Right hindlimb (tissue), 1 donor: Measurements from ENCODE around the gene CCDC88B.

ENCODE experiments used
- DNase-seq: peaks from one replicate; pipeline ENCODE4 v3.0.0-alpha.2; 2018

The CCDC88B gene, protein sequence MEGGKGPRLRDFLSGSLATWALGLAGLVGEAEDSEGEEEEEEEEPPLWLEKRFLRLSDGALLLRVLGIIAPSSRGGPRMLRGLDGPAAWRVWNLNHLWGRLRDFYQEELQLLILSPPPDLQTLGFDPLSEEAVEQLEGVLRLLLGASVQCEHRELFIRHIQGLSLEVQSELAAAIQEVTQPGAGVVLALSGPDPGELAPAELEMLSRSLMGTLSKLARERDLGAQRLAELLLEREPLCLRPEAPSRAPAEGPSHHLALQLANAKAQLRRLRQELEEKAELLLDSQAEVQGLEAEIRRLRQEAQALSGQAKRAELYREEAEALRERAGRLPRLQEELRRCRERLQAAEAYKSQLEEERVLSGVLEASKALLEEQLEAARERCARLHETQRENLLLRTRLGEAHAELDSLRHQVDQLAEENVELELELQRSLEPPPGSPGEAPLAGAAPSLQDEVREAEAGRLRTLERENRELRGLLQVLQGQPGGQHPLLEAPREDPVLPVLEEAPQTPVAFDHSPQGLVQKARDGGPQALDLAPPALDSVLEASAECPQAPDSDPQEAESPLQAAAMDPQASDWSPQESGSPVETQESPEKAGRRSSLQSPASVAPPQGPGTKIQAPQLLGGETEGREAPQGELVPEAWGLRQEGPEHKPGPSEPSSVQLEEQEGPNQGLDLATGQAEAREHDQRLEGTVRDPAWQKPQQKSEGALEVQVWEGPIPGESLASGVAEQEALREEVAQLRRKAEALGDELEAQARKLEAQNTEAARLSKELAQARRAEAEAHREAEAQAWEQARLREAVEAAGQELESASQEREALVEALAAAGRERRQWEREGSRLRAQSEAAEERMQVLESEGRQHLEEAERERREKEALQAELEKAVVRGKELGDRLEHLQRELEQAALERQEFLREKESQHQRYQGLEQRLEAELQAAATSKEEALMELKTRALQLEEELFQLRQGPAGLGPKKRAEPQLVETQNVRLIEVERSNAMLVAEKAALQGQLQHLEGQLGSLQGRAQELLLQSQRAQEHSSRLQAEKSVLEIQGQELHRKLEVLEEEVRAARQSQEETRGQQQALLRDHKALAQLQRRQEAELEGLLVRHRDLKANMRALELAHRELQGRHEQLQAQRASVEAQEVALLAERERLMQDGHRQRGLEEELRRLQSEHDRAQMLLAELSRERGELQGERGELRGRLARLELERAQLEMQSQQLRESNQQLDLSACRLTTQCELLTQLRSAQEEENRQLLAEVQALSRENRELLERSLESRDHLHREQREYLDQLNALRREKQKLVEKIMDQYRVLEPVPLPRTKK (N-terminal part only)

DNA sequence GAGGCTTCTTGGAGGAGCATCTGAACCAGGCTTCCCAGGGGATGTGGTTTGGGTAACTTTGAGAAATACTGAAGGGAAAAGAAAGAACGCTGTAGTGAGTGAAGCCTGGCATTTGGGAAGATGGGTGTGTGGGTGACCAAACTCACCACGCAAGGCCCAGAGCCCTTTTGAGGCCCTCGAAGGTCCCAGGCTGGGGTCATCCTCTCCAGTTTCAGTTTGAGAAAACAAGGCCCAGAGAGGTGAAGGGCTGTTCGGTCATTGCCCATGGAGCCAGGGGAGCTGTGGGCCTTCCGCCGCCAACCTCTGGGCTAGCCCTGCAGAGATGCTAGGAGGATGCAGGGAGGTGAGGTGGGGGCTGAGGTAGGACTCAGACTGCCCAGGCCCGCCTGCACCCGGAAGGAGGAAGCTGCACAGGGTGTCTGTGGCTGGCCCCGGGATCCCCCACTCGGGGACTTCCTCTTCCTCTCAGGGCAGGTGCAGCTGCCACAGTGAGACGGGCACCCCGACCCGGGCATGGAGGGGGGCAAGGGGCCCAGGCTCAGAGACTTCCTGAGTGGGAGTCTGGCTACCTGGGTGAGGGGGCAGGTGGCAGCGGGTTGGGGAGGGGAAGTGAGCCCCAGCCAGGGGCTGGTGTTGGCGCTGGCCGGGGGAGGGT lies at the start of gene CCDC88B:
Gene CCDC88B, plus strand, starts transcription at position 451 of the 655 bp plus-strand sequence. Its CDS starts 63 bp downstream, at position 514.
- peak; percentile 34 for DNase-seq

DNA sequence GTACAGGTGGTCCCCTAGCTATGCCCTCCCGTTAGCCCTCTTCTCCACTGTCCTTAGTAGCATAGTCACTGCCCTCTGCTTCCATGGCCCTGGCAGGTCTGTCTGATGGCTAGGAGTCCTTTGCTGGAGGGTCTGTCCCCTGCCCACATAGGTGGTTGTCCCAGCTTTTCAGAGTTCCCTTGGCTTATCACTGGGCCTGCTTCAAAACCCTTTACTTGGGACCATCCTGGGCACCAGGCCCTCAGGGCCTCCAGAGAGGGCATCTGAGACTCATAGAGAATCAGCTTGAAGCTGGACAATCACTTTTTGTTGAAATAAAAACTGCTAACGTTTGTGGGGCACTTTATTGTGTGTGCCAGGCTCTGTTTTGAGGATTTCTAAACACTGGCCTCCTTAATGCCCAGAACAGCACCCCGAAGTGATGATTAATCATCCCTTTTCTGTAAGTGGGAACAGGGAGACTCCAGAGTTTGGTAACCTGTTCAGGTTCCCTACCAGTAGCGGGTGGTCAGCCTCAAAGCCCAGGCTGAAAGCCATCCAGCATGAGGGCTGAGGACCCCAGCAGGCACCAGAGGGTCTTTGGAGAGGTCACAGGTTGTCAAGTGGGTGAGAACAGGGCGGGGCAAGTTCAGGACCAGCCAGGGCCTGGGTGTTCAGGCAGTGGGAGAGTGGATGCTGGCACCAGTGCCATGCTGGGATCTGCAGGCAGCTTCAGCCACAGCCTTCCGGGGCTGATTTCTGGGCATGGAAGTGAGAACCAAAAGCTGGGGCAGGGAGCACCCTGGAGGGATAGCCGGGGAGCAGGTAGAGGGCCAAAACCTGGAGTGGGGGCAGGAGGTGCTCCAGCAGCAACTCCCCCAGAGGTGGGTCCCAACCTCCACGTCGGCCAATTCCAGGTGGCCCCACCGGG lies 49.4 kb upstream of the CCDC88B start:
- no peak for DNase-seq

DNA sequence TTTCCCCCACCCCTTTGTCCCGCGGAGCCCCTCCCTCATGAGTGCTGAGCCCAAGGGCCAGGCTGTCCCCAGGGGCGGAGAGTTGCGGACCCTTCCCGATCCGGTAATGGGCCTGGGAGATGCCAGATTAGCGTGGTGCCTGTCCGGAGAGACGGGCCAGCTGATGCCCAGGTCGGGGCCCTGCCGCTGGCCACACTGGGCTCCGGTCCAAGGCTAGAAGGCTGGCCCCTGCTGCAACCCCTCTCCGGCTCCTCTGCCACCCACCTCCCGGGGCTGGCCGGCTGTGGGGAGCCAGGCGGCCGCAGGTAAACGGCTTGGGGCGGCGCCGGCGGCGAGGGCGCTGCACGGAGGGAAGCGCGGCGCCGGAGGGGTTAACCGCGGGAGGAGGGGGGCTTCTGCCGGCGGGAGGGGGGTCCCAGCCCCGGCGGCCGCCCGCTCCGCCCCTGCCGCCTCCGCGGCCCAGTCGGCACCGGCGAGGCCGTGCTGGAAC lies 48.7 kb upstream of the CCDC88B start, which contains the start of gene KCNK4:
Gene KCNK4, plus strand, starts transcription at position 41 of the 490 bp plus-strand sequence. CDS start 1,717 bp downstream, outside the sequence.
- DNase-seq = no peak

DNA sequence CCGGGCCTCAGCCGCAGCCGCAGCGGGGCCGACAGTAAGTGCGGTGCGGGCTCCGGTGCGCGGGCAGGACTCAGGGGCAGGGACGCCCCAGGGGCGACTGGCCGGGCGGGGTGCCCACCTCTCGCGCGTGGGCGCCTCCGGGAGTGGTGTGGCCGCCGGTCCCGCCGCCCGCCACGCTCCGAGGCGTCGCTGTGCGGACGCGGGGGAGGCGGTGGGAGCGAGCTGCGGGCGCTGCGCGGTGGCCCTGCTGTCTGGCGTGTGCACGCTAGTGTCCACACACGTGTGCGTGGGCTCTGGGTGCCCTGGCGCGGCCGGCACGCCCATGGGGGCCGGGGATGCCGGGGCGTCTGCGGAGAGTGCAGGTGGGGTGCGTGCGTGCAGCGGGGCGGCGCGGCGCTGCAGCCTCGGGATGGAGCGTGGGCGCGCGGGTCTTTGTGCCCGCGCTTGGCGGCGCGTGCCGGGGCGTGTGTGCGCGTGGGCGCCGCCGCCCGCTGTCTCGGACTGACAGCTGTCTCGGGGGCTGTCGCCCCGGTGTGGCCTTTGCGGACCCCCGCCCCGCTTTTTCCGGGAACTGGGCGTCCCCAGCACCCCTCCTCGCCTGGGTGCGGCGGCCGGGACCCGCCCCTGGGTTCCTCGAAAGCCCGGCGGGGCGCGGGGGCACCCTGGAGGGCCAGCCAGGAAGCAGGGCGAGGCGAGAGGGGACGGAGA lies 48.1 kb upstream of the CCDC88B start:
- DNase-seq = no peak

DNA sequence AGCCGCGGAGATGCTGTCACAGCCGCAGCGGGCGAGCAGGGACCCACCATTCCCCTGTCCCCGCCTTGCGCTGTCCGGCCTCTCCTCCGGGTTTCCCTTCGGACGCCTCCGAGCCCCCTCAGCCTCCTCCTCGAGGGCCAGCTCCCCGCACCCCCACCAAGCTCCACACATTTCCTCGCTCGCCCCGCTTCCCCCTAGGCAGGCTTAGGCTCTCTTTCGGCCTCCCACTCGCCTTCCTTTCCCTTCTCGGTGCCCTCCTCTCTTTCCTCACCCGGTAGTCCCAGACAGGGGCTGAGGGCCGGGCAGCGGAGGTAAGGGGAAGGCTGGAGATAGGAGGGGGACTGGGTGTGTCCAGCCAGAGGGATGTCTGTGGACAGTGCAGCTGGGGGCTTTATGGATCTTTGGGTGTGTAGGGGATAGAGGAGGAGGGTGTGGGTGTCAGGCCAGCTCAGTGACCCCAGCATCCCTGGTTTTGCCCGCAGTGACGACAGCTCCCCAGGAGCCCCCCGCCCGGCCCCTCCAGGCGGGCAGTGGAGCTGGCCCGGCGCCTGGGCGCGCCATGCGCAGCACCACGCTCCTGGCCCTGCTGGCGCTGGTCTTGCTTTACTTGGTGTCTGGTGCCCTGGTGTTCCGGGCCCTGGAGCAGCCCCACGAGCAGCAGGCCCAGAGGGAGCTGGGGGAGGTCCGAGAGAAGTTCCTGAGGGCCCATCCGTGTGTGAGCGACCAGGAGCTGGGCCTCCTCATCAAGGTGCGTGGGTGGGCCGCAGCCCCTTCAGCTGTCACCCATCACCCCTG lies 47.3 kb upstream of the CCDC88B start:
- no peak for DNase-seq

DNA sequence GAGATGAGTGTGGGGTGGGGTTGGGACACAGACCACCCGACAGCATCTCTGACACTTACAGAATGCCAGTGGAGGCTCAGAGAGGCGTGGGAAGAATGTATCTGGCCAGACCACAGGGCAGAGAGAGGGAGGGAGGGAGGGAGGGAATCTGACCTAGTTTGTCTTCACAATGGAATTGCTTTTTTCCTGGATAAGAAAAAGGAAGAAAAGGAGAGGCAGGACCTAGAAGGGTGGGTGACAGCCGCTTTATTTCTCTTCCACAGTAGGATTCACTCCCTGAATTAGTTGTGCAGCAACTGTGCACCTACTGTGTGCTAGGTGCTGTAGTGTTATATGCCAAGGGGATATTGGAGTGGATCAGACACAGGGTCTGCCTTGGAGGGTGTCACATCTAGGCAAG lies 45.2 kb upstream of the CCDC88B start:
- DNase-seq = no peak

DNA sequence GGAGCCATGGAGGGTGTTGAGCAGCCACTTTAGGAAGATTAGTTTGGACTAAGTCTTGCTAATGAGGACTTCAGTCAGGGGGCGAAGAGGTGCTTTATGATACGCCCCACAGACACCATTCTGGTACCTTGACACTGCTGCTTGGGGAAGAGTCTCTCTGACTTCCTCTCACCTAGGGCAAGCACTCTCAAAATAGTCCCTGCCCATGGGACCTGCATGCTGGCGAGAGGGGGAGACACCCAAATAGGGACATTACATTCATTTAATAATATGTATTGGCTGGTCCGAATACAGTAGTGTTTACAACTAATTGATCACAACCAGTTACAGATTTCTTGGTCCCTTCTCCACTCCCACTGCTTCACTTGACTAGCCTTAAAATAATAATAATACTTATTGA lies 44.2 kb upstream of the CCDC88B start:
- no peak for DNase-seq

DNA sequence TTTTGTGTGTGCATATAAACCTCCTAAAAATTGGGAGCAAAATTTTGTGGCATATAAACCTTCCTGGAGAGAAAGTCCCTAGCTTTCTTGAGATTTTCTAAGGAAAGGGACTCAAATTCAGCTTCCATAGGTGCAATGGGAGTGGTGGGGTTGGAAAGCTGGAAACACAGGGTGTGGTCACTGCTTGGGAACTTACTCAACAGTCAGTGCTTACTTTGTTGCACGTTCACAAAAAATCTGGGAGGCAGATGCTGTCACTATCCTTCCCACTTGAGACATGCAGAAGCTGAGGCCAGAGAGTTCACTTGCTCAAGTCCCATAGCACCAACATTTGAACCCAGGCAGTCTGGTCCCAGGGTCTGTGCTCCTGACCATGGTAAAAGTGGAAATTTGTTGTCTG lies 43.8 kb upstream of the CCDC88B start:
- DNase-seq = no peak

DNA sequence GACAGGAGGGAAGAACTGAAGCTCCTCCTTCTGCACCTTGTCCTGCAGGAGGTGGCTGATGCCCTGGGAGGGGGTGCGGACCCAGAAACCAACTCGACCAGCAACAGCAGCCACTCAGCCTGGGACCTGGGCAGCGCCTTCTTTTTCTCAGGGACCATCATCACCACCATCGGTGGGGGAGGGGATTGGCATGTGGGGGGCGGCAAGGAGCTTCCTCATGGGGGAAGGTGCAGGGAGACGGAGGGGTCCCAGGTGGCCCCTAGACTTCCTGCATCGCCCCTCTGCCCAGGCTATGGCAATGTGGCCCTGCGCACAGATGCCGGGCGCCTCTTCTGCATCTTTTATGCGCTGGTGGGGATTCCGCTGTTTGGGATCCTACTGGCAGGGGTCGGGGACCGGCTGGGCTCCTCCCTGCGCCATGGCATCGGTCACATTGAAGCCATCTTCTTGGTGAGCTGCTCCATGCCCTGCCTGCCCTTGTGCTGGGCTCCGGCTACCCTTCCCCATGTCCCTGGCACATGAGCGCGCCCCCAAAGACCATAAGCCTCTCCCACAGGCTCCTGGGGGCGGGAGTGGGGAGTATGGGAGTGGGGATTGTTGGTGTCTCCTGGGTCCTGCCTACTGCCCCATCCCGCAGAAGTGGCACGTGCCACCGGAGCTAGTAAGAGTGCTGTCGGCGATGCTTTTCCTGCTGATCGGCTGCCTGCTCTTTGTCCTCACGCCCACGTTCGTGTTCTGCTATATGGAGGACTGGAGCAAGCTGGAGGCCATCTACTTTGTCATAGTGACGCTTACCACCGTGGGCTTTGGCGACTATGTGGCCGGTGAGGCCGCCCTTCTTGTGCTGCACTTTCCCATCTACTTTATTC lies 42.9 kb upstream of the CCDC88B start:
- no peak for DNase-seq

DNA sequence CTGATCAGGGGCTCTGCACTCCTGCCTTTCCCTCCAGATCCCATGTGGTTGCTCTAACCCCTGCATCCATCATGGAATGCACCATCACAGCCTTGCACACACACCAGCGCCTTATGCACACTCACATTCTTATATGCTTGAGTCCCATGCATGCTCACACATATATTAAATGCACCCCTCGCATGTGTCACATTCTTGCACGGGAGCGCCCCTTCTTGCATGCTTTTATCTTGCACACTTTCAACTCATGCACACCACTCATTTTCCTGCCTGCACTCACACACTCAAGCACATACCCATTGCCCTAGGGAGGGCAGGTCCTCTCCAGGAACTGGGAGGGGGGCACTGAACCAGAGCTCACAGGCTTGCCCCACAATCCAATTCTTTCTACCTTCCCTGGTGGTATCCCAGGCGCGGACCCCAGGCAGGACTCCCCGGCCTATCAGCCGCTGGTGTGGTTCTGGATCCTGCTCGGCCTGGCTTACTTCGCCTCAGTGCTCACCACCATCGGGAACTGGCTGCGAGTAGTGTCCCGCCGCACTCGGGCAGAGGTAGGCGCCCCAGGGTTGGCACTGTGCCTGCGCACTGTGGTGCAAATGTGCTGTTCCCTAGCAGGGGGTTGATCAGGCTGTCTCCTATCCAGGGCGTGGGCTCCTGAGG lies 42.2 kb upstream of the CCDC88B start:
- DNase-seq = no peak

DNA sequence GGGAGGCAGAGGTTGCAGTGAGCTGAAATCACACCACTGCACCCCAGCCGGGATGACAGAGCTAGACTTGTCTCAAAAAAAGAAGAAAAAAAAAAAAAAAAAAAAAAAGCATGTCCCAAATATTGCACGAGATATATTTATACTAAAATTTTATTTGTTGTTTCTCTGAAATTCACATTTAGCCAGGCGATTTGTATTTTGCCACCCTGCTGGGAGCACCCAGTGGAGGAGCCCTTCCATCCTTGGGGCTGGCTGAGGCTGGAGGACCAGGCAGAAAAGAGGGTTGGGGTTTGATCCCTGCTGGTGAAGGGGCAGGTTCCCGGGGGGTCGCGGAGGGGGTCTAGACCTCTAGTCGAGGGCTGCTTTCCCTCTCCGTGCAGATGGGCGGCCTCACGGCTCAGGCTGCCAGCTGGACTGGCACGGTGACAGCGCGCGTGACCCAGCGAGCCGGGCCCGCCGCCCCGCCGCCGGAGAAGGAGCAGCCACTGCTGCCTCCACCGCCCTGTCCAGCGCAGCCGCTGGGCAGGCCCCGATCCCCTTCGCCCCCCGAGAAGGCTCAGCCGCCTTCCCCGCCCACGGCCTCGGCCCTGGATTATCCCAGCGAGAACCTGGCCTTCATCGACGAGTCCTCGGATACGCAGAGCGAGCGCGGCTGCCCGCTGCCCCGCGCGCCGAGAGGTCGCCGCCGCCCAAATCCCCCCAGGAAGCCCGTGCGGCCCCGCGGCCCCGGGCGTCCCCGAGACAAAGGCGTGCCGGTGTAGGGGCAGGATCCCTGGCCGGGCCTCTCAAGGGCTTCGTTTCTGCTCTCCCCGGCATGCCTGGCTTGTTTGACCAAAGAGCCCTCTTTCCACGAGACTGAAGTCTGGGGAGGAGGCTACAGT lies 40.8 kb upstream of the CCDC88B start:
- DNase-seq = peak; percentile 74

DNA sequence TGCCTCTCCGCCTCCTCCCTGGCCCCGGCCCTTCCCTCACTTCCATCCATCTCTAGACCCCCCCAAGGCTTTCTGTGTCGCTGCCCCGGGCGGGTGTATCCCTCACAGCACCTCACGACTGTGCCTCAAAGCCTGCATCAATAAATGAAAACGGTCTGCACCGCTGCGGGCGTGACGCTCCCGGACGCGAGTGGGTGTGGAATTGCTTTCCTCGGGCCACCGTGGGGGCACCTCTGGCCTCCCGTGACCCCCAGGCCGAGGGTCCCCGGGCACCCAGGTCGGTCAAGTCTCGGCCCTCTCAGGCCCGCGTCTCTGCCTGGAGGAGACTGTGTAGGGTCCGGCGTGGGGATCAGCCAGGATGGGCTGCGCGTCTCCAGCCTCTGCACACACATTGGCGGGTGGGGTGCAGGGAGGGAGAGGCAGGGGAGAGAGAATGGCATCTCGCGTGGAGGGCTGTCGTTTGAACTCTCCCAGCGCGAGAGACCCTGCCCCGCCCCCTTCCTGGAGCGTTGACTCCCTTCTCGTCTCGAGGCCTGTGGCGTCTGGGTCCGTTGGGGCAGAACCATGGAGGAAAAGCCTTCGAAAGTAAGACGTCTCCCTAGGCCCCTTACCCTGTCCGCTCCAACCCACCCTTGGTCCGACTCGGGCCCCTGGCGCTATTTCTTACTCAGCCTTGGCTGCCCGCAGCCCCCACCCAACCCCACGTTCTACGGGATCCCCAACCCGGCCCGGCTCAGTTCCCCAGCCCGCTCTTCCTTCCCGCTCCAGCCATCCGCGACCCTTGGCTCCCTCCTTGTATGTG lies 40.0 kb upstream of the CCDC88B start, which contains the start of gene CATSPERZ:
Gene CATSPERZ, plus strand, starts transcription at position 512 of the 802 bp plus-strand sequence. Its CDS starts 53 bp downstream, at position 565.
- no peak for DNase-seq

DNA sequence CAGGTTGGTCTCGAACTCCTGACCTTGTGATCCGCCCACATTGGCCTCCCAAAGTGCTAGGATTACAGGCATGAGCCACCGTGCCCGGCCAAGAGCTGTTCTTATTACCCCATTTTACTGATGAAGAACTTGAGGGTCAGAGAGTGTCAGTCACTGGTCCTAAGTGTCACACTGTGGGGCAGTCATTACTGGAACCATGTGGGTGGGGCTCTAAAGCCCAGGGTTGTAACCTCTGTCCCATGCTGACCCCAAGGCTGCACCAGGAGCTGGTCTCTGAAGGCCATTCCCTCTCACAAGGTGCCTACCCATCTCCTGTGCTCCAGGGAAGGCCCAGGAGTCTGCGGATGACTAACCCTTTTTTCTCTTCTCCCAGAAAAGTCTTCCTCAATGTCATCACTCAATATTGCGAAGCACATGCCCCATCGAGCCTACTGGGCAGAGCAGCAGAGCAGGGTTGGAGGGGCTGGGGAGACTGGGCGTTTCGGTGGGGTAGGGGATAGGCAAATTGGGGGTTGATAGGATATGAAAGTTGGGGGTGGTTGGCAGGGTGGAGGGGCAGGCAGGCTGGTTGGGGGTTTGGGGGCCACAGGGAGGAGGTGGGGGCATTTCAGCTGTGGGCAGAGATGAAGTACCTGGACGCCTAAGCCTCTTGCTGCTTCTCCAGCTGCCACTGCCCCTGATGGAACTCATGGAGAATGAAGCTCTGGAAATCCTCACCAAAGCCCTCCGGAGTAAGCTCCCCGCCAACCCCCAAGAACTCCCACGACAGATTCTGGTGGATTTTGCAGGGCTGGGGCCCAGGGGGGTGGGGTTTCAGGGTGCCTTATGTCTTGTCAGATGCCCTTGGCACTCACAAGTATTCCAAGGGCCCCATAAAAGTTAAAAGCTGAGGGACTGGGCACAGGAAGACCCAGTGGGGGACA lies 36.6 kb upstream of the CCDC88B start:
- DNase-seq = no peak

DNA sequence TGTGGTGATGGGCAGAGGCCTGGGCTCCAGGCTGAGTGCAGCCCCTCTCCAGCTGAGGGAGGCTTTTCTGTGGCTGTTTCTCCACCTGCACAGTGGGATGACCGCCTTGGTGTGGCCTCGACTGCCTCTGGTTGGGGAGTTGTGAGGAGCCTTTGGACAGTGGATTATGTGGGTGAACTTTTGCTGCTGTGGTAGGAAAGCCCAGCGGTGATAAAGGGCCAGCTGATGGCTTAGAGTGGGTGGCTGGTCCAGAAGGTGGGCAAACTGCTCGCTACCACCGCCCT lies 36.0 kb upstream of the CCDC88B start:
- DNase-seq = no peak
